ENCODE measurements around the gene B9D1. TPM values are rescaled to one million over a fixed set of nuclear protein-coding genes. Genes with fewer than 3 reads are reported as not detected.

Gene B9D1
- total RNA-seq, 2 experiments from 2014 or later = 21.1 to 38.1 TPM

- Histone ChIP-seq H3K27ac (ENCODE audit: low read depth, low read length, poor library complexity, severe bottlenecking) (no peak overlapping the region), H3K9me2 (ENCODE audit: insufficient read depth, low read length) (no peaks in the 10 kb centered on the region), H3K79me2 (ENCODE audit: insufficient read depth, low read depth, low read length) (no peaks in the 10 kb centered on the region), H2AFZ (ENCODE audit: low read length) (no peak overlapping the region), H3K4me3 (ENCODE audit: low read depth, low read length, poor library complexity, severe bottlenecking) (no peak overlapping the region), H4K20me1 (ENCODE audit: insufficient read depth, low read length) (no peaks in the 10 kb centered on the region), H3K9me3 (ENCODE audit: low read length) (no peaks in the 10 kb centered on the region), H3K4me2 (ENCODE audit: low read length) (no peak overlapping the region), H3K4me1 (ENCODE audit: insufficient read depth, low read length, poor library complexity, severe bottlenecking) (peaks cover 25% of the 10 kb centered on the region), H3K36me3 (ENCODE audit: insufficient read depth, low read length) (no peaks in the 10 kb centered on the region)
- no TSS peak for BruUV-seq (replicated peaks)
- intact Hi-C loops (cut with micrococcal nuclease; ENCODE audit: unreplicated experiment) = loop anchor here (10.0 kb wide), 1 partner anchor 275 kb away; the partner anchor contains the start of gene ALDH3A2
- TF ChIP-seq CTCF (conservative IDR thresholded peaks at IDR 0.05; ENCODE audit: low read length) (no peak), EZH2phosphoT487 (IDR thresholded peaks at IDR 0.05; ENCODE audit: borderline replicate concordance, low read depth, low read length) (no peak)
- ChIA-PET CTCF (ENCODE audit: unreplicated experiment) (no interaction called here), POLR2A (interaction anchor here (1.6 kb wide), 1 partner anchor 16 kb away, joined by 3 read pairs; no protein-coding TSS in a partner anchor)
- DNase-seq (ENCODE audit: low spot score) = no peak
These were observed 7.4 kb upstream of the B9D1 start for GRCh38 chr17:19369846-19370492.

- no peak overlapping the region for H2AFZ ChIP-seq (ENCODE audit: low read length)
- POLR2A ChIA-PET = interaction anchor here (1.0 to 1.6 kb wide), 3 partner anchors 9 to 28 kb away, joined by 3 to 4 read pairs (median 3); partner anchors contain the start of gene MAPK7
These were observed 6.7 kb upstream of the B9D1 start for GRCh38 chr17:19369107-19369778.

More at GRCh38 chr17:19369107-19369778, 6.7 kb upstream of the B9D1 start:
- no peaks in the 10 kb centered on the region for H4K20me1 ChIP-seq (ENCODE audit: insufficient read depth, low read length)
- TF ChIP-seq EZH2phosphoT487 (IDR thresholded peaks at IDR 0.05; ENCODE audit: borderline replicate concordance, low read depth, low read length) (no peak), CTCF (conservative IDR thresholded peaks at IDR 0.05; ENCODE audit: low read length) (no peak)
- no peaks in the 10 kb centered on the region for H3K9me2 ChIP-seq (ENCODE audit: insufficient read depth, low read length)
- BruUV-seq (replicated peaks) = no TSS peak
- H3K79me2 ChIP-seq (ENCODE audit: insufficient read depth, low read depth, low read length) = no peaks in the 10 kb centered on the region
- intact Hi-C loops (cut with micrococcal nuclease; ENCODE audit: unreplicated experiment) = no loop called here
- H3K9me3 ChIP-seq (ENCODE audit: low read length) = no peaks in the 10 kb centered on the region
- H3K36me3 ChIP-seq (ENCODE audit: insufficient read depth, low read length) = no peaks in the 10 kb centered on the region
- H3K4me3 ChIP-seq (ENCODE audit: low read depth, low read length, poor library complexity, severe bottlenecking) = no peak overlapping the region
- peaks cover 25% of the 10 kb centered on the region for H3K4me1 ChIP-seq (ENCODE audit: insufficient read depth, low read length, poor library complexity, severe bottlenecking)
- CTCF ChIA-PET (ENCODE audit: unreplicated experiment) = no interaction called here
- no peak overlapping the region for H3K4me2 ChIP-seq (ENCODE audit: low read length)
- no peak overlapping the region for H3K27ac ChIP-seq (ENCODE audit: low read depth, low read length, poor library complexity, severe bottlenecking)
- no peak for DNase-seq (ENCODE audit: low spot score)

All from OCI-LY7 (cell line).